Vagina (tissue), 2 donors: ENCODE results near the gene ACTR8.

Experiments used
- CTCF ChIP-seq, 3 experiments: fragments of 450-650 bp in 2 of 3; fragments of 200-600 bp in 1 of 3; sonication (generic) in 1 of 3; IDR thresholded peaks; one replicate each; pipeline ENCODE4 v1.5.1; 2017 to 2019; ENCODE audit warnings: antibody characterized with exemption in 3 of 3, mild to moderate bottlenecking in 2 of 3, moderate library complexity in 2 of 3
- POLR2AphosphoS5 ChIP-seq, 2 donors: sonication (generic); formaldehyde crosslinking; IDR thresholded peaks; one replicate each; pipeline ENCODE4 v1.9.0; 2017; ENCODE audit warnings: antibody characterized with exemption in 2 of 2, mild to moderate bottlenecking in 2 of 2, low read depth in 1 of 2; ENCODE audit not compliant: insufficient read depth in 1 of 2

DNA sequence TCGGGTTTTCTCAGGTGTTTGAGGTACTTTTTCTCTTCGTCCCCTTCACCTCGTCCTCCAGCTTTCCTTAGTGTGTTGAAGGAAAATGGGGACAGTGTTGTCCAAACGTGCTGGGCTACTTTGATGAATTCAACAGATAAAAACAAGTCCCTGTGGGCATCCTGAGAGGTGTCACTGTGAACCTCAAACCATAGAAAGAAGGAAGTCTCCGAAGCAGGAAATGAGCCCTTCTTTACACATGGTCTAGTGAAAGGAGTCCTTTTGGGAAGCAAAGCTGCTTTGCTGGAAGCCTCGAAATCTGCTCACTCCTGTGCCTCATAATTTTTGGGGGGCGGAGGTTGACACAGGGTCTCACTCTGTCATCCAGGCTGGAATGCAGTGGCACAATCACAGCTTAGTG, 25.0 kb downstream of the ACTR8 start:
- TF ChIP-seq POLR2AphosphoS5 (IDR thresholded peaks at IDR 0.05; ENCODE audit: insufficient read depth in 1 of 2, low read depth in 1 of 2) = no peak
- TF ChIP-seq CTCF (IDR thresholded peaks at IDR 0.05) = no peak
